NOMO-1 treated with DMSO at 0.1 percent for 48 hours (cell line): ENCODE results near the gene CHTF8.
"Not testable (repeated sequence)": the region's sequence is repeated elsewhere in the genome, so short reads cannot be mapped to it uniquely, and the experiment has no call there.

ENCODE experiments used
- DNase-seq: peaks from one replicate; lab custom pipeline; 2025; ENCODE audit not compliant: unreplicated experiment; lab: John Stamatoyannopoulos, UW

The CHTF8 gene

GRCh38 chr16:69139464-69139863, 7.1 kb upstream of the CHTF8 start:
- DNase-seq = not testable (repeated sequence)

- no peak for DNase-seq
These were observed 6.2 kb upstream of the CHTF8 start for GRCh38 chr16:69138608-69139007.

GRCh38 chr16:69133373-69133954, 1.1 kb upstream of the CHTF8 start:
- no peak for DNase-seq

- peak; percentile 74 for DNase-seq
These were observed 457 bp downstream of the CHTF8 start for GRCh38 chr16:69131839-69132423.

- DNase-seq = peak; percentile 44
These were observed 1.1 kb downstream of the CHTF8 start for GRCh38 chr16:69131167-69131838.

- DNase-seq = no peak
These were observed 1.9 kb downstream of the CHTF8 start for GRCh38 chr16:69130461-69130860.

- no peak for DNase-seq
These were observed 4.3 kb downstream of the CHTF8 start for GRCh38 chr16:69127966-69128510.

GRCh38 chr16:69126801-69127200, 5.6 kb downstream of the CHTF8 start:
- DNase-seq = not testable (repeated sequence)

- DNase-seq = no peak
These were observed 6.2 kb downstream of the CHTF8 start for GRCh38 chr16:69126221-69126620.

GRCh38 chr16:69124961-69125360, 7.4 kb downstream of the CHTF8 start:
- DNase-seq = not testable (repeated sequence)

- DNase-seq = not testable (repeated sequence)
These were observed 8.0 kb downstream of the CHTF8 start for GRCh38 chr16:69124406-69124805.

GRCh38 chr16:69123910-69124309, 8.5 kb downstream of the CHTF8 start:
- peak; percentile 57 for DNase-seq

GRCh38 chr16:69120096-69120664, 12.2 kb downstream of the CHTF8 start:
- DNase-seq = no peak

GRCh38 chr16:69119536-69119935, 12.9 kb downstream of the CHTF8 start:
- DNase-seq = no peak

- no peak for DNase-seq
These were observed 13.4 kb downstream of the CHTF8 start for GRCh38 chr16:69118994-69119393.

GRCh38 chr16:69118468-69118867, 13.9 kb downstream of the CHTF8 start:
- DNase-seq = no peak

GRCh38 chr16:69116906-69117305, 15.5 kb downstream of the CHTF8 start:
- DNase-seq = no peak

- no peak for DNase-seq
These were observed 16.0 kb downstream of the CHTF8 start for GRCh38 chr16:69116256-69116875.

GRCh38 chr16:69115837-69116236, 16.6 kb downstream of the CHTF8 start:
- no peak for DNase-seq

GRCh38 chr16:69115361-69115760, 17.0 kb downstream of the CHTF8 start:
- DNase-seq = no peak

- no peak for DNase-seq
These were observed 17.4 kb downstream of the CHTF8 start for GRCh38 chr16:69114976-69115355.
